ENCODE measurements around the gene WDR59.

DNA sequence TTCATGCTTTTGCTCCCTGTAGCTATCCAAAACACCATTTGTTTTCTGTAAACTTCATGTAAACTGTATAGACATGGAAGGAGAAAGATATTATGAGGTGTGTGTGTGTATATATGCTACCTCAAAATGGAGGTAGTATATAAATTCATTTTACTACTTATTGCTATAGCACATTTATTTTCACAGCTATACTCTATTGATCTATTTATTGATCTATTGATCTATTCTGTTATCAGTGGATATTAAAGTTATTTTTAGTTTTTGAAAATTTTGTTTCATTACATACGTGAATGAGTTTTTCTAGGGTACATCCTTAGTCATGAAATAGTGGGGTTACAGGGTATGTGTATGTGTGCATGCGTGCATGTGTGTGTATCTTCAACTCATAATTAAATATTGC lies 29.4 kb upstream of the WDR59 start:
- TF ChIP-seq POLR2A (IDR thresholded peaks at IDR 0.05) = no peak
- TF ChIP-seq, protein P1, sequence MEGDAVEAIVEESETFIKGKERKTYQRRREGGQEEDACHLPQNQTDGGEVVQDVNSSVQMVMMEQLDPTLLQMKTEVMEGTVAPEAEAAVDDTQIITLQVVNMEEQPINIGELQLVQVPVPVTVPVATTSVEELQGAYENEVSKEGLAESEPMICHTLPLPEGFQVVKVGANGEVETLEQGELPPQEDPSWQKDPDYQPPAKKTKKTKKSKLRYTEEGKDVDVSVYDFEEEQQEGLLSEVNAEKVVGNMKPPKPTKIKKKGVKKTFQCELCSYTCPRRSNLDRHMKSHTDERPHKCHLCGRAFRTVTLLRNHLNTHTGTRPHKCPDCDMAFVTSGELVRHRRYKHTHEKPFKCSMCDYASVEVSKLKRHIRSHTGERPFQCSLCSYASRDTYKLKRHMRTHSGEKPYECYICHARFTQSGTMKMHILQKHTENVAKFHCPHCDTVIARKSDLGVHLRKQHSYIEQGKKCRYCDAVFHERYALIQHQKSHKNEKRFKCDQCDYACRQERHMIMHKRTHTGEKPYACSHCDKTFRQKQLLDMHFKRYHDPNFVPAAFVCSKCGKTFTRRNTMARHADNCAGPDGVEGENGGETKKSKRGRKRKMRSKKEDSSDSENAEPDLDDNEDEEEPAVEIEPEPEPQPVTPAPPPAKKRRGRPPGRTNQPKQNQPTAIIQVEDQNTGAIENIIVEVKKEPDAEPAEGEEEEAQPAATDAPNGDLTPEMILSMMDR (IDR thresholded peaks at IDR 0.05) = no peak
